ENCODE measurements around the gene TMEM50B. TPM values are rescaled to one million over a fixed set of nuclear protein-coding genes. Genes with fewer than 3 reads are reported as not detected.
A peak's percentile ranks its signal among the peaks of the same experiment; 100 is the strongest.

The TMEM50B gene
- total RNA-seq, 4 donors from 2014 or later: 36.4 to 48.7 (median 38.2) TPM

DNA sequence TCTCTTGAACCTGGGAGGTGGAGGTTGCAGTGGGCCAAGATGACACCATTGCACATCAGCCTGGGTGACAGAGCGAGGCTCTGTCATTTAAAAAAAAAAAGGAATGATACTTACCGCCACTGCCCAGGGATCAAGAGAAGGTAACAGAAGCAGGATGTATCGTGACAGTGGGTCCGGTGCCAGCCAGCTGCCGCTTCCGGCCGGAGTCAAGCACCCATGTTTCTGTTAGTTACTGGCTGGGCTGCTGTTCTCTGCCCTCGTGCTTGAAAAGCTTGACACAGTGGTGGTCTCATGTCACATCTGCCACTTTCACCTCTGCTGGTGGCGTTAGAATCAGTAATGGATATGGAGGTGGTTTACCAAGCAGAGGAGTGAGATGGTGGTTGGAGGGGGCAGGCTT lies 55.6 kb downstream of the TMEM50B start:
- no peak for DNase-seq (ENCODE audit: low spot score in 2 of 2)
- TF ChIP-seq, protein P1, sequence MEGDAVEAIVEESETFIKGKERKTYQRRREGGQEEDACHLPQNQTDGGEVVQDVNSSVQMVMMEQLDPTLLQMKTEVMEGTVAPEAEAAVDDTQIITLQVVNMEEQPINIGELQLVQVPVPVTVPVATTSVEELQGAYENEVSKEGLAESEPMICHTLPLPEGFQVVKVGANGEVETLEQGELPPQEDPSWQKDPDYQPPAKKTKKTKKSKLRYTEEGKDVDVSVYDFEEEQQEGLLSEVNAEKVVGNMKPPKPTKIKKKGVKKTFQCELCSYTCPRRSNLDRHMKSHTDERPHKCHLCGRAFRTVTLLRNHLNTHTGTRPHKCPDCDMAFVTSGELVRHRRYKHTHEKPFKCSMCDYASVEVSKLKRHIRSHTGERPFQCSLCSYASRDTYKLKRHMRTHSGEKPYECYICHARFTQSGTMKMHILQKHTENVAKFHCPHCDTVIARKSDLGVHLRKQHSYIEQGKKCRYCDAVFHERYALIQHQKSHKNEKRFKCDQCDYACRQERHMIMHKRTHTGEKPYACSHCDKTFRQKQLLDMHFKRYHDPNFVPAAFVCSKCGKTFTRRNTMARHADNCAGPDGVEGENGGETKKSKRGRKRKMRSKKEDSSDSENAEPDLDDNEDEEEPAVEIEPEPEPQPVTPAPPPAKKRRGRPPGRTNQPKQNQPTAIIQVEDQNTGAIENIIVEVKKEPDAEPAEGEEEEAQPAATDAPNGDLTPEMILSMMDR (IDR thresholded peaks at IDR 0.05): no peak
- no peak for TF ChIP-seq POLR2A (IDR thresholded peaks at IDR 0.05)
- intact Hi-C loops (cut with DNase I; ENCODE audit: low total_unique reads): no loop called here
- 94 to 95% methylated on average over 9 of the region's 9 CpGs for WGBS, 2 donors
- no peak overlapping the region for H3K4me3 ChIP-seq (ENCODE audit: low read depth, poor library complexity, severe bottlenecking)

DNA sequence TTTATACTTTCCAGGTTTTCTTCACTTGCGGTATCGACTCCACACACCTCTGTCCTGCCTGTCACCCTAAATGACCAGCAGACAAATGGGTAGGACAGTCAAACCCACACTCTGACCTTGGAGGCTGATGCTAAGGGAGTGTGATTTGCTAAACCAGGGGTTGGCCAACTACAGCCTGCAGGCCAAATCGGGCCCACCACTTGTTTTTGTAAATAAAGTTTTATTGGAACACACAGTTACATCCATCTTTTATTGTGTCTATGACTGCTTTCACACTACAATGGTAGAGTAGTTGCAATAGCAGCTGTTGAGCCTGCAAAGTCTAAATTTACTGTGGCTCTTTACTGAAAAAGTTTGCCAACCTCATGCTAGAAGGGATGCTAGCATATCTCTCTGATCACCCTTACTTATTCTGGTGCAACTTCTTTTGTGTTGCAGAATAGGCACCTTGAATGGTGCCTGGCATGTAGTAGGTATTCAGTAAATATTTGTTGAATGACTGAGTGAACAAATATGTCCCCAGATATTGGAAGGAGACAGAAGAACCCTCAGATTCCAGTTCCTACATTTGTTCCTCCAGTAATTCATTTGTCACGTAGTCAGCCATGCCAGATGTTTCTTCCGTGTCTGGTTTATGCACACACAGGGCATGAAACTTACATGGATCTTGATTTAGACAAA lies 57.9 kb downstream of the TMEM50B start:
- no peak for DNase-seq (ENCODE audit: low spot score in 2 of 2)
- 94 to 98% methylated on average over 5 of the region's 5 CpGs for WGBS, 2 donors
- TF ChIP-seq POLR2A (IDR thresholded peaks at IDR 0.05): no peak
- TF ChIP-seq, protein P1 (IDR thresholded peaks at IDR 0.05): no peak
- H3K4me3 ChIP-seq (ENCODE audit: low read depth, poor library complexity, severe bottlenecking): no peak overlapping the region
- intact Hi-C loops (cut with DNase I; ENCODE audit: low total_unique reads): no loop called here

DNA sequence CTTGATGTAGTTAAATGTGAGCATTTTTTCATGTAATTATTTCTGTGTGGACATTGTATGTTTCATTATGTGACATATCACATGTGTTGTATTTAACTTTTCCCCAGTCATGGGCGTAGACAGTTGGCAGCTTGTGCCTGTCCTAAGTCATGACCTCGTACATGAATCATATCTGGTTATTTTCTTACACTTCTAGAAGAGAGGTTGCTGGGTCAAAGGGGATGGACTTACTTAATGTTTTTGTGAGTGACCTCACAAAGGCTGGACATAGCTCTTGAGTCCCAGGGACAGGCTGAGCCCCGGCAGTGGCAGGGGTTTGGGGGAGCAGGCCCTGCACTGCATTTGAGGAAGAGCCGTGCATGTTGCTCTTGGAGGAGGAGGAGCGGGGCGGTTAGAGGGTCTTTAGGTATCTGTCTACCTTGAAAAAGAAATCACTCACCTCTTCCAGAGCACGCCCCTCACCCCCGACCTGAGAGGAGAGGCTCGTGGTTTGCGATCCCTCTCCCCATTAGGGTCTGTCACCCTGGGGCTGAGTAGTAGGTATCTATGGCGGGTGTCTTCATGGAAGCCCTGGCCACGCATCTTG lies 60.1 kb downstream of the TMEM50B start:
- DNase-seq (ENCODE audit: low spot score in 2 of 2): peak in 1 of 2 donors; percentile 54
- WGBS, 2 donors: 80 to 85% methylated on average over 12 of the region's 12 CpGs
- TF ChIP-seq, protein P1 (IDR thresholded peaks at IDR 0.05): no peak
- no peak for TF ChIP-seq POLR2A (IDR thresholded peaks at IDR 0.05)
- no peak overlapping the region for H3K4me3 ChIP-seq (ENCODE audit: low read depth, poor library complexity, severe bottlenecking)
- intact Hi-C loops (cut with DNase I; ENCODE audit: low total_unique reads): no loop called here

DNA sequence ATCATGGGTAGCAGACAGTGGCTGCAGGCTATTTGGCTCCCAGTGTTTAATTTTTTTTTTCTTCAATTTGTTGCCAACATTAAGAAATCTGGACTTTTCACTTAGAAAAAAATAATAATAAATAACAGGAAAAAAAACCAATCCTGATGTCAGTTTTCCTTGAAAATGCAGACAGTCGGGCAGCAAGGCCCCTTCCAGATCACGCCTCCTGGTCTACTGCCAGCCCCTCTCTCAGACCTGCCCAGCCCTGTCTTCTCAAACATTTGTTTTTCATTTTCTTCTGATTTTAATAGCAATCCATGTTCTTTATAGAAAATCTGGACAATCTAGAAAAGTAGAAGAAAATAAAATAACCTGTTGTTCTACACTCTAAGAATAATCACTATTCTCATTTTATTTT lies 61.1 kb downstream of the TMEM50B start:
- DNase-seq (ENCODE audit: low spot score in 2 of 2): peak; percentile 81 to 95
- intact Hi-C loops (cut with DNase I; ENCODE audit: low total_unique reads): no loop called here

DNA sequence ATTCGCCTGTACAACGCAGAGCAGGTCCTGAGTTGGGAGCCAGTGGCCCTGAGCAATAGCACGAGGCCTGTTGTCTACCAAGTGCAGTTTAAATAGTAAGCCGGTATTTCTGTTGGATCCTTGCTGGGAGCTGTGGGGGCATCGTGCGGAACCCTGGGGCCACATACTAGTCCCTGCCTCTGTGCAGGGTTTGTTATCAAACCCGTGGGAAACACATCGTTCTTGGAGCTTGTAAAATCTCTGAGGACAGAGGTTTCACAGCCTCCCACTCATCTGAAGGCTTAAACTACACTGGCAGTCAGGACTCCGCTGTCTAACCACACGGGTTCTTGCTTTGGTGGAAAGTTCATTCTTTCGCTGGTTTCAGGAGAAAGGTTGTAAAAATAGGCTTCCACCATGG lies 64.8 kb downstream of the TMEM50B start:
- DNase-seq (ENCODE audit: low spot score in 2 of 2): no peak
- H3K4me3 ChIP-seq (ENCODE audit: low read depth, poor library complexity, severe bottlenecking): no peak overlapping the region
- WGBS, 2 donors: 84 to 89% methylated on average over 11 of the region's 11 CpGs
- intact Hi-C loops (cut with DNase I; ENCODE audit: low total_unique reads): no loop called here
- TF ChIP-seq, protein P1 (IDR thresholded peaks at IDR 0.05): no peak
- TF ChIP-seq POLR2A (IDR thresholded peaks at IDR 0.05): no peak

More for the DNA sequence above, 61.1 kb downstream of the TMEM50B start:
- TF ChIP-seq, protein P1 (IDR thresholded peaks at IDR 0.05): no peak
- TF ChIP-seq POLR2A (IDR thresholded peaks at IDR 0.05): no peak
- WGBS, 2 donors: 26 to 29% methylated on average over 2 of the region's 2 CpGs
- no peak overlapping the region for H3K4me3 ChIP-seq (ENCODE audit: low read depth, poor library complexity, severe bottlenecking)
